Measurements from ENCODE around the gene ALS2CL.

The ALS2CL gene

DNA sequence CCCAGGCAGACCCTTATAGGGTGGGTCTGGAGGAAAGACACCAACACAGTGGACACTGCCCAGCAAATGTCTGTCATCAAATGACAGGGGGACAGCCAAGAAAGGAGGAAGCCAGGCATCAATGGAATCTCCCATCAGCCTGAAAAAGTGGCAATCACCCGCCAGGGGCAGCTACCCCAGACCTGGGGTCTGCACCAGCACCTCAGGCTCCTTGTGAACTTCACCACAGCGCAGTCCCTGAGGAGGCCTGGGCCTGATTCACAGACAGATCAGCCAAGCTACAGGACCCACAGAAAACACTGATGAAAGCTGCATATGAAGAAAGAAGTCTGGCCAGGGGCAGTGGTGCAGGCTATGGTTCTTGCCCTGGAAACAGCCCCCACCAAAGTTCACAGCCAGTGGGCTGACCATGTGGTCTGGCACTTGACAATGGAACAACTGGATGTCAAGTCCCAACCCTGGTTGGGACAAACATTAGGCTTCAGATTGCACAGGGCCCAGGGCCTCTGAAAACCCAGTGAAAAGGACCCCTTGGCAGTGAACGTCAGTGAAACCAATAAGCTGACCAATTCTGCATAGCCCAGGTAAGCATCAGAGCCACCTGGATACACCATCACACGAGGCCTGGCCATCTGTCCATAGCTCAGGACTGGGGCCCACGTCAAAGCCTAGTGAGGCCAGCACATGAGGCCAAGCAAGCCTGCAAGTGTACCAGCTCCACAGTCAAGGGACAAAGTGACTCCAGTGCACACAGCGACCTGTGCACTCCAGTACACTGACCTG, 29.1 kb downstream of the ALS2CL start:
- DNase-seq = no peak

DNA sequence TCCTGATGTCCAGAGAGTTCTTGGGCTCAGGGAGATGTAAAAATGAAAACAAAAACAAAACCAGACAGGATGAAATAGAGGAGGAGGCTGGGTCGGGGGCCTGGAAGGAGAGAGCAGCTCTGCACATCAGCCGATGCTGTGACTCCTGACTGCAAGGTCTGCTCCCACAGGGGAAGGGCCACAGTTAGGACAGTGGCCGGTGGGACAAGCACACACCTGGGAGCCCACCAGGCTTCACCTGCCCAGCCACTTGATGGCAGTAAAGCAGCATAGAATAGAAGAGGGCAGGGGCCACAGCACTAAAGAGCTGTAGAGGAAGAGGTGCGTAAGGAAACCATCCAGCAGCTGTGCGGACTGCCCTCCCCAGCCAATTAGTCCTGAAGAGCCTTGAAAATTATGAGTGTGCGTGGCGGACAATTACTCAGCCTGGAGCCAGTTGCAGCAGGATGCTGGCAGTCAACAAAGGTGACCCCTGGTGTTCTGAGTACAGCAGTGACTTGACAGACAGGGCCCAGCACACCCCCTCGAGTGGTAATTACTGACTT, 29.8 kb downstream of the ALS2CL start:
- no peak for DNase-seq

DNA sequence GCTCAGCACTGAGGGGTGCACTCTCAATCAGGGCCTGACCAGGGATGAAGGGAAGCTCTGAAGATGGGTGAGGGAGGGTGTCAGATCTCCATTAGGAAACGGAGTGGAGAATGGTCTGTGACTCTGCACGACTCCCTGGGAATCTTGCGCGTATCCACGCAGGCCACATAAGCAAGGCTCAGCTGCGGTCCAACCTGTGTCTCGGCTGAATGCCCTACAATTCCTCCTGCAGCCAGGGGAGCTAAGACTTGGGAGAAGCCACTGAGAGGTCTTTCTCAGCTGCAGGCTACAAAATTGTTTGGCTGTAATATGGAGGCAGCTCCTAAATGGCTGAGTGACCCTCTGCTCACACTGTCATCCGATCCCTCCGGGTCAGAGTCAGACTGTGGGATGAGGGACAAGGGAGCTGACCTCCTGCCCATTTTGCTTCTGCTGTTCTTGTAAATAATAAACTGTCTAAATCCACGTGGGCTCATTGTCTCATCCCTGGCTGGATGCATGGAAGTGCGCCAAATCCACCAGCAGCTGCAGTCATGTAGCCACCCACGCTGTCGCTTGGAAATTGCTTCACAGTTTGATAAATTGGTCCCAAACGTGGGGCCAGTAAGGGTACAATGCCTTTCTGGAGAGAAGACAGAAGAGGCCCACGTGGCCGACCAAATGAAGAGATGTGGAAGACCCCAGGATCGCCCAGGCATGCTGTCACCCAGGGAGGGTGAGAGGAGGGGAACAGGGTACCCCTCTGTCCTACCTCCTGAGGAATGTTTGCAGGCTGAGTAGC, 30.5 kb downstream of the ALS2CL start:
- no peak for DNase-seq

DNA sequence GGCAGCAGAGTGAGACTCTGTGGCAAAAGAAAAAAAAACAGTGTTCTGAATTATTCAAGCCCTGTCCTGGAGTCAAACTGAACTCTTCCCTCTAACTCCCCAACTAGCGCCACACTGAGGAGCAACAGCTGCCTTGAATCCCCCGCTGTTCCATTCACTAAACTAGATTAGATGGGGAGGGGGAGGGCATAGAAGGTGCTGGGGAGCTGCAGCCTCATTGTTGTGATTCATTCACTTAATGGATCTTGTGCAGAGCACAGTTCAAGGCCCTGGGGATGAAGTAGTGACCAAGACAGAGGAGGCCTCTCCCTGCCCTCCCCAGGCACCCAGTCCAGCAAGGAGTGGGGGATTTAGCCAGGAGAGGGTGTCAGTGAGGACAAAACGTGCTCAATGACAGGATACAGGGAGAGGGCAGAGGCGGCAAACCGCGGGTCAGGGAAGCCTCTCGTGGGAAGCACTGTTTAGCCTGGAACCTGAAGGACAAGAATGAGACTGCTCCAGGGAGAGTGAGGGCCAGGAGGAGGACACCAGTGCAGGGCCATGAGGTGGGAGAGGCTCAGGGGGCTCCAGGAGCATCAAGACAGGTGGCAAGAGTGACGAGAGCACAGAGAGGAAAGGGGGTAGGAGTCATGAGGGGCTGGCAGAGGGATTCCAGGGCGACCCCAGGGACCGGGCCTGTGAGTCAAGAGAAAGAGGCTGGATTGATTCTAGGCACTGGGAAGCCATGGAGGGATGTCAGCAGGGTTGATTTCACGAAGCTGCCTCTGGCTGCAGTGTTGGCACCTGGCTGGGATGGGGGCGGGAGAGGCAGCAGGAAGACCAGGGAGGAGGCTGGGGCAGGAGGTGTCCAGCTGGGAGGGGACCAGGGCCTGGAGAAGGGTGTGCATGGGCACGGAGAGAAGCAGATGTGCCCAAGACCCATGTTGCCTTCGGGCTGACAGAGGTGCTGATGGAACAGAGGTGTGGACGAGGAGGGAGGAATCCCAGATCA, 31.4 kb downstream of the ALS2CL start:
- DNase-seq = no peak

DNA sequence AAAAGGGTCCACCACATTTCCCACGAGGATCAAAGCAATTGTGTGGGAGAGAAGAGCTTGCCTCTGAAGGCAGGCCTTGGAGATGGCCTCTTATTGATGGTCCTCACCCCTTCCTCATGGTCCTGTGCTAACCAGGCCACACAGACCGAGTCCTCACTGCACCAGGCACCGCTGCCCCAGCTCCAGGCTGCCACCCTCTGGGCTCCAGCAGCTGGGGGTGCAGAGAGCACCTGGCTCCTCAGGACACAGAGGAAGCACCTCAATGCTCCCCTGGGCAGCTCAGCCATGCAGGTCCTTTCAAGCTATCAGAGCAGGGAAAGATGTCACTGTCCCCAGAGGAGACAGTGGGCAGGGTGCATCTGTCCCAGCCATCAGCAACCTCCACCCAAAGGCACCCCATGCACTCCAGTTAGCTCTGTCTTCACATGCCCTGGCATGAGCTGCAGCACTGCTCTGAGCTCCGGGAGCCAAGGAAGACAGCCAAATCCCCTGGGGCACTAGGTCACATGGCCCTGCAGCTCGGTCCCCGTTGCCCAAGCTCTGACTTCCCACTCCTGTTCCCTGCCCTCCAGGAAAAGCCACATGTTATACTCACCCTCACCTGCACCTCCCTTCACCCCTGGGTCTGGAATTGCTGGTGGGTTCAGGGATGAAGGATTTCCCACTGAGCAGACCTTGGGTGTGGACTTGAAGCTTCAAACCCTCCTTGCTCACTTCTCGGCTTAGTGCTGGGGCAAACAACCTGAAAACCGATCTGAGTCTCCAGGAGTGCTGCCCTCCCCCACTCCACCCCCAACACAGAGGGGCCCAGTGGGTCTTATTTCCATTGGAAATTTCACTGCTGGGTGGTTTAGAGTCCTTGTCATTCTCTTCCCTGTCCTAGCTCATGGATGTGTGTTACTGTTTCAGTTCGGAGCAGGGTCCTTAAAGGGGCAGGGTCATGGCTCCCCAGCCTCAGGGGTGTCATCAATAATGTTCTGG, 32.6 kb downstream of the ALS2CL start:
- no peak for DNase-seq

DNA sequence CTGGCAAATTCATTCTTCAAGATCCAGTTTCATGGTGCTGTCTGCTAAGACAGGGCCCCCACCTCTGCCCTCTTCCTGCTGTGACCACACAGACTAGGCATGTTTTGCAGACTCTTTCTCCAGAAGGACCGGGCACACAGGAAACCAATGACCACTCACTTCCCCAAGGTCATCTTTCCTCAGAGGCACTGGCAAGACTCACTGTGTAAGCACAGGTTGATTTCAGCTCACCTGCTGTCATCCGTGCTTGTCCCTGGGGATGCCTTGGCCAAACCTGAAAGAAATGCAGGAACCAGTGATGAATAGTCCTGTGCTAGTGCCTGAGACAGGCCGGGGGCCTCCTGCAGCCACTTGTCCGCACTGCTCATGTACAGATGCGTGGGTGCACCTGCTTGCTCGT, 33.5 kb downstream of the ALS2CL start:
- no peak for DNase-seq

DNA sequence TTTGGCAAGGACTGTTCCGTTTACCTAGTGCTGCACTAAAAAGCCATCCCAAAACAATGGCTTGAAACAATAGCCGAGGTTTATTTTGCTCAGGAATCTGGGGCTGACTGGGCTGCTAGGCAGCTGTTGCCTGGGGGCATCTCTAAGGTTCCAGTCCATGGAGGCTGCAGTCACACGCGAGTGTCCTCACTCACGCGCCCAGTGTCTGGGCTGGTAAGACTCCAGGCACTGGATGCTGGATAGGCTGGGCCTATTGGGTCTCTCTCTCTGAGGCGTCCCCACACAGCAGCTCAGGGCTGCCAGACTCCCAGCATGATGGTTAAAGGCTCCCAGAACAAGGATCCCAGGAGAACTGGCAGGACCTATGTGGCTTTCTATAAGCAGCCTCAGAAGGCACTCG, 34.2 kb downstream of the ALS2CL start:
- no peak for DNase-seq

DNA sequence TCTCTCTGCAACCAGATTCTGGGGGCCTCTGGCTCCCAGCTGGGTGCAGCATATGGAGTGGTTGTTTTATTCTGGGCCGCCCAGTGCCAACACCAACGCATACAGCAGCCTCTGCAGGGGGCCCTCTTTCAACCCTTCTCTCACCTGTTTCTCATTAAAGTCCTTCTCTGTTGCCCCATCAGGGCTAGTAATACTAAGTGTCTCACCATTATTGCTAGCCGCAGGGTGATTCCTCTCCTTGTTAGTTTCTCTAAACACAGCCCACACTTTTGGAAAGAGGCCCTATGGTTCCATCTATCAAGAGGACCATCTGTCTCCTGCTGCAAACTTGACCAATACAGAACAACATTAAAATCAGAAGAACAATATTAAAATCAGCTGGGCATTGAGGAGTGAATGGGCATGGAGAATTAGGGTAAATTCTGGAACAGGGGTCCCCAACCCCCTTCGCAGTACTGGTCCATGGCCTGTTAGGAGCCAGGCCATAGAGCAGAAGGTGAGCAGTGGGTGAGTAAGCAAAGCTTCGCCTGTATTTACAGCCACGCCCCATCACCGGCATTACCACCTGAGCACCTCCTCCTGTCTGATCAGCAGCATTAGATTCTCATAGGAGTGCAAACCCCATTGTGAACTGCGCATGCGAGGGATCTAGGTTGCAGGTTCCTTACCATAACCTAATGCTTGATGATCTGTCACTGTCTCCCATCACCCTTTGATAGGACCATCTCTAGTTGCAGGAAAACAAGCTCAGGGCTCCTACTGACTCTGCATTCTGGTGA, 36.5 kb downstream of the ALS2CL start:
- no peak for DNase-seq

DNA sequence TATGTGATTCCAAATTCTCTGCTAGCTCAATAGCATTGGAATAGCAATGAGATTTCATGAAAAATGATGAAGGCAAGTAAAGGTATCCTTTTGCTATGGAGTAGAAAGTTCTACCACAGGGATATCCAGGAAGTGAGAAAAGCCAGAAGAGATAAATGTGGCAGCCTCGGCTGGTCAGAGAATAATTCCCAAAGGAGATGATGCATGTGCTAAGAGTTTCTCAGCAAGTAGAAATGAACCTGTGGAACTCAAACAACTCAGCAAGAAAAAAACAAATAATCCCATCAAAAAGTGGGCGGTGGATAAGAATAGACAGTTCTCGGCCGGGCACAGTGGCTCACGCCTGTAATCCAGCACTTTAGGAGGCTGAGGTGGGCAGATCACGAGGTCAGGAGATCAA, 38.2 kb downstream of the ALS2CL start:
- no peak for DNase-seq

DNA sequence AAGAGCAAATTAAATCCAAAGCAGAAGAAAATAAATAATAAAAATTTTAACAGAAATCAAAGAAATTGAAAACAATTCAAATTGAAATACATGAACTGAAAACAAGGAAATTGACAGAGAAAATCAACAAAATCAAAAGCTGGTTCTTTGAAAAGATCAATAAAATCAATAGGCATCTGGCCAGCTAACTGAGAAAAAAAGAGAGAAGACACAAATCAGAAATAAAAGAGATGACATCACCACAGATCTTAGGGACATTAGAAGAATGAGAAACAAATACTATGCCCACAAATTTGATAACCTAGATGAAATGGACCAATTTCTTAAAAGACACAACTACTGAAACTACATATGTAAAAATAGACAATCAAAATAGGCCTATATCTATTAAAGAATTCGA, 42.4 kb downstream of the ALS2CL start:
- no peak for DNase-seq

DNA sequence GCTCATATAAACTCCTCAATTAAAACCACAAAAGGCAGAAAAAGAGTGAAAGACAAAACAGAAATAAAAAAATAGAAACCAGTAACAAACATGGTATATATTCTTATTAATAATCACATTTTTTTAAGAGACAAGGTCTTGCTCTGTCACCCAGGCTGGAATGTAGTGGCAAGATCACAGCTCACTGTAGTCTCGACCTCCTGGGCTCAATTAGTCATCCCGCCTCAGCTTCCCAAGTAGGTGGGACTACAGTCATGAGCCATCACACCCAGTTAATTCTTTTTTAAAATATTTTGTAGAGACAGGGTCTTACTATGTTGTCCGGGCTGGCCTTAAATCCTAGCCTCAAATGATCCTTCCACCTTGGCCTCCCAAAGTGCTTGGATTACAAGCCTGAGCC, 44.0 kb downstream of the ALS2CL start:
- no peak for DNase-seq

DNA sequence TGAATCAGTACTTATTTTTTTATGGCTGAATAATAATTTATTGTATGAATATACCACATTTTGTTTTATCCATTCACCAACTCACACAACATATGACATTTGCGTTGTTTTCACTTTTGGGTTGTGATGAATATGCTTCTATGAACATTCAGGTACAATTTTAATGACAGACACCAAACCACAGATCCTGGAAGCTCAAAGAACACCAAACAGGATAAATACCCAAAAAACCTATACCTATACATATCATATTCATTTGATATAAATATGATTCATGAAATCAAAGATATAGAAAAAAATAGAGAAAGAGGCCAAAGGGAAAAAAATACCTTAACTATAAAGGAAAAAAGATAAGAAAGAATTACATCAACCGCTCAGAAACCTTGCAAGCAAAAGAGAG, 45.4 kb downstream of the ALS2CL start:
- DNase-seq = no peak

DNA sequence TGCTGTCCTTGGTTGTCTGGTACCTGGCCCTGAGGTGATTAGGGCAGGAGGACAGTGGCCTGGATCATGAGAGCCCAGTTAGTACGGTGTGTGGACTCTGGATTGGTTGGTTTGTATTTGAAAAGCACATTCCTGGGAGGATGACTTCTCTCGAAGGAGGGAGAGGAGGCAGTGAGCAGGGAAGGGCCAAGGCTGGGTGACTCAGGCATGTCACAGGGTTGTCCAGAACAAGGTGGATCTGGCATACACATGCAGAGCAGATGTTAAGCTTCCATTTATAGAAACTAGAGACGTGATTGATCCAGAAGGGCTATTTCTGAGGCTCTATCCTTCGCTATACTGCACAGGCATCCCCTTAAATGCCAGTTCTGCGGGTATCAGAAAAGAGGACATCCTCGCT, 46.8 kb downstream of the ALS2CL start:
- DNase-seq = no peak

DNA sequence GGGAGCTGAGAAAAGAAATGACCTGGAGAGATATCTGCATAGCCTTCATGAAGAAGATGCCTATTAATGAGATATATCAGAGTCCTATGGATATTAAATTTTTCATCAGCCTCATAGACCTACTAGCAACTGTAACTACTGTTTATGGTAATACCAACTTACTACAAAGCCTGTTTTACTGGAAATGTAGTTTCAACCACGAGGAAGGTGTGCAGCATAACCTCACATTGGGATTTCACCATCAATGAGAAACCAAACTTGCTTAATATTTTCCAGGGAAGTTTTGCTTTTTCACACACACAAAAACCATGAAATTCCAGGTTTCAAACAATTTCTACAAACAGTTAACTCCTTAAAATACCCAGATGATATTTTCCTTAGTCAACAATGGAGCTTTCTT, 49.8 kb downstream of the ALS2CL start:
- DNase-seq = no peak

DNA sequence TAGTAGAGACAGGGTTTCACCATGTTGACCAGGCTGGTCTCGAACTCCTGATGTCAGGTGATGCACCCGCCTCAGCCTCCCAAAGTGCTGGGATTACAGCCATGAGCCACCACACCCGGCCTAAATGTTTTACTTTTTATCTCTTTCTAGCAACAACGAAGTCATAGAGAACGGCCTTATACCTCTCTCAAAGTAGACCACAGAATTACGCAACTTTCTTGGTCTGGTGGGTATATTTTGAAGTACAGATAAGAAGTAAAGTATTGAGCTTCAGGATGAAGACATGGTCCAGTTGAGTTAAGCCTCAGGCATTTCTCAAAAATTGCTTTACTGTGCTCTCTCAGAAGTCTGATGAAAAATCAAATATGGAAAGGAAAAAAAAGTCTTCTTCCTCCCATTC, 50.5 kb downstream of the ALS2CL start:
- DNase-seq = no peak

DNA sequence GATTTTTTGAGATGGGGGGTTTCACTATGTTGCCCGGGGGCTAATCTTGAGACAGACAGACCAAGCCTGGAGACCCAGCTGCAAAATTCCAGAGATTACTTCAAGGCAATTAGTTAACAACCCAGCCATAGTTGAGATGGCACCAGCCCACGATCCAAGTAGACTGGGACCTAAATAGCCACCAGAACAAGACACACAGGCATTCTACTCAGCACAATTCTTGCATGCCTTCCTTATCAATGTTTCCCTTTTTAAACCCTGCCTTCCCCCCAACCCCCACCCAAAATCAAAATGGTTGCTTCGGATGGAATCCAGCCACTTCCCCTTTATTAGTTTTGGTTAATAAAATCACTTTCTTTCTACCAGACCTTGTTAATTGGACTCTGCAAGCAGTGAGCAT, 52.6 kb downstream of the ALS2CL start:
- DNase-seq = no peak

DNA sequence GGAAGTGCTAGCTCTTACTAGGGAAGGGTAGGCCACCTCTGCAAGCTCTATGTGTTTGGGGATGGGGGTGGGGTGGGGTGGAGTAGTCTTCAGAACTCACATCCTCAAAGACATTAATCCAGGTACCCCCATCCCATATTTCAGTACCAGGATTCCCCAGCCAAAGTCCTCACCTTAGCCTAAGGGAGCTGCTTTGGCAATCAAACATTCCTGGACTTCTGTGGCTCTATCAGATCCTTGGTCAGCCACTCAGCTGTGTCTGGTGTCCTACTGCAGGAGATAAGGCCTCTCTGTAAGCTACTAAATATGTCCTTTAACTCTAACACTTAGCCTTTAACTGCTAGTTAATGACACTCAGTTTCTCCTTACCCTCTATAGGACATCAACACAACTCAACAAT, 54.3 kb downstream of the ALS2CL start:
- no peak for DNase-seq

DNA sequence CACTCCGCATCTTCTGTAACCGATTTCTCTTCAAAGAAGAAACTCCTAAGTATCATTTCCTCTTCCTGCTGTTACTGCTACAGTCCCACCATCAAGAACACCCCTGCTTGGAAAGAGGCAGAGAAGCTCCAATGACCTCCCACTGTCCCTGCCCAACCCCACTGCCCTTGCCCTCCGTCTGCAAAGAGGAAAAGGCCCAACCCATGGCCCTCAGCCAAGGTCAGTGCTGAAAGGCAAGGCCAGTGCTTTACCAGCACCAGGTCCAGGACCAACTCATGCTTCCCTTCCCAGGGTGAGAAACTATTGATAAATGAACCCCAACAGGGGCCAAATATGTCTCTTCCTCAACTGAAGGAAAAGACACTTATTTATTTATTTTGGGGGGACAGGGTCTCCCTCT, 58.6 kb downstream of the ALS2CL start:
- DNase-seq = no peak

DNA sequence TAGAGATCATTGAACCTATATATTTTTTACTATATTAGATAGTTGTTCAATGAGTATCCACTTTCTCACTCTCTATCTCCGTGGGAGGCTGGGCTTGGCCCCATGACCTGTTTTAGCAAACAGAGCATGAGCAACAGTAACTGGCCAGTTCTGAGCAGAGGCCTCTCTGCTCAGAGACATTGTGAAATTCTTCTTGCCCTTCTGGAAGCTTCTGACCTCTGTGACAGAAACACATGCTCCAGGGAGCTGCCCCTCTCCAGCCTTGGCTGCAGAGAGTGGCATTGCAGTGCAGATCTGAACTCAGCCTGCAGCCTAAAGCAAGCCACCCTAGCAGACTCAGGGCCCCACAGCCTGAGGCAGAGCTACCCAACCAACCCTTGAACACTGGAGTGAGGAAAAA, 60.7 kb downstream of the ALS2CL start:
- DNase-seq = peak; percentile 64

DNA sequence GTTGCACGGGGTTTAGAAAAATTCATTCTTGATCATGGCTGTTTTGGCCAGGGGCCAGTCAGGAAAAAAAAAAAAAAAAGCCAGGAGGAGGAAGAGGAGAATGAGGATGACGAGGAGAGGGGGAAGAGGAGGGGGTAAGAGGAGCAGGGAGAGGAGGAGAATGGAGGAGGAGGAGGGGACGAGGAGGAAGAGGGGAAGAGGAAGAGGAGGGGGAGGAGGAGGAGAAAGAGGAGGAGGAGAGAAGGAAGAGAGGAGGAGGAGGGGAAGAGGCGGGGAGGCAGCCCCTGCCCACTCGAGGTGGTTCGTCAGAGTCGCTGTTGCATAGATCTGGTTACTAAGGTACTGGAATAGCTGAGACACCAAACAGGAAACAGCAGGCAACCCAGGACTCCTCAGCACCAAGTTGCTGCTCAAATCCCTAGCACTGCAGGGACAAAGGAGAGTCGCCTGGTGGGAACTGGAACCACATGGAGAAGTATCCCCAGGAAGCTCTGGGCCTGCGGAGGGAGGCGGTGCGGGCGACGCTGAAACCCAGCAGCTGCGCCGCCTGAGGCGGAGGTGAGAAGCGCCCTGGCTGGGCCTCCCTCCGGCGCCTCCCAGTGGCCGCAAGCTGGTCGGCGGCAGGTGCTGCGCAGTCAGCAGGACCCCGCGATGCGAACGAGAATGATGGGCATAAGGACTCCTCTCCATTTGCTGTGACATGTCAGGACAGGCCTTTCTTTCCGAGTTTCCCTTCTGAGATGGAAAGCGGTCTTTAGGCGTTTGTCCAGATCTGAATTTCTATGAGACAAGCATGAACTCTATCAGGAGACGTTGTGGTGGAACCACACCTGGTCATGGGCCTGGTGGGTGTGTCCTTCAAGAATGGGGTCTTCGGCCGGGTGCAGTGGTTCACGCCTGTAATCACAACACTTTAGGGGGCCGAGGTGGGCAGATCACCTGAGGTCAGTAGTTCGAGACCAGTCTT, 63.6 kb downstream of the ALS2CL start:
- DNase-seq = peak; percentile 64

Data from inflammatory macrophage treated with lipopolysaccharide for 4 hours (primary cell).